ENCODE results near the gene SOX12.

GRCh38 chr20:301886-302848 is 23.2 kb upstream of the SOX12 start:
- TF ChIP-seq CTCF (IDR thresholded peaks at IDR 0.05; ENCODE audit: insufficient read depth, low read length) = no peak
- TF ChIP-seq REST (IDR thresholded peaks at IDR 0.05; ENCODE audit: insufficient replicate concordance, low read depth) = no peak
- no peak for TF ChIP-seq GABPA (IDR thresholded peaks at IDR 0.05; ENCODE audit: low read depth)
- TF ChIP-seq POLR2AphosphoS5 (IDR thresholded peaks at IDR 0.05; ENCODE audit: low read depth) = no peak

Measured in HL-60 (cell line).